GM19452 (cell line): ENCODE results near the gene AATK.
"Not testable (repeated sequence)": the region's sequence is repeated elsewhere in the genome, so short reads cannot be mapped to it uniquely, and the experiment has no call there.

Source experiments
- ATAC-seq: cut with Tn5 transposase; IDR thresholded peaks from one replicate; pipeline ENCODE4 v1.9.1; 2021; ENCODE audit not compliant: unreplicated experiment

Gene AATK

GRCh38 chr17:81148986-81149533, 17.0 kb downstream of the AATK start:
- ATAC-seq = no peak

GRCh38 chr17:81148571-81148970, 17.4 kb downstream of the AATK start:
- no peak for ATAC-seq

- ATAC-seq = no peak
These were observed 18.3 kb downstream of the AATK start for GRCh38 chr17:81147701-81148100.

DNA sequence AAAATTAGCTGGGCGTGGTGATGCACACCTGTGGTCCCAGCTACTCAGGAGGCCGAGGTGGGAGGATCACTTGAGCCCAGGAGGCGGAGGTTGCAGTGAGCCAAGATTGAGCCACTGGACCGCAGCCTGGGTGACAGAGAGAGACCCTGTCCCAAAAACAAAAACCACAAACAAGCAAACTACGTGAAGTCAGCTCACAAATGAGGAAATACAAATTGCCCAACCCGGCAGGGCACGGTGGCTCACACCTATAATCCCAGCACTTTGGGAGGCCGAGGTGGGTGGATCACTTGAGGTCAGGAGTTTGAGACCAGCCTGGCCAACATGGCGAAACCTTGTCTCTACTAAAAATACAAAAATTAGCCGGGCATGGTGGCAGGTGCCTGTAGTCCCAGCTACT, 19.8 kb downstream of the AATK start:
- not testable (repeated sequence) for ATAC-seq

DNA sequence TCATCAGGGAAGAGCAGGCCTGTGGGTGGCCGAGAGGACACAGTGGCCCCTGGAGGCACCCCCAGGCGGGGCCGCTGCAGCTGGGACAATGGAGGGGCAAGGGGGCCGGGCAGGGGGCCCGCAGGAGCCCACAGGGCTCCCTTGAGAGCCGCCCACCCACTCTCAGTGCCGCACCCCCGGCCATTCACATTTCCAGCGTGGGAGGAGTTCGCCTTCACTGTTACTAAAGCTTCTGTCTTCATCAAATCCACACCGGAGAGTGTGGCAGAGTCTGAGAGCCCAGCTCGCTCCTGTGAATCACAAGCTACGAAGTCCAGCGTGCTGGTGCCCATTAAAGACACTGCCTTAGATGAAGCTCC, 21.6 kb downstream of the AATK start:
- no peak for ATAC-seq

- no peak for ATAC-seq
These were observed 22.2 kb downstream of the AATK start for GRCh38 chr17:81143717-81144422.

- ATAC-seq = no peak
These were observed 22.9 kb downstream of the AATK start for GRCh38 chr17:81143200-81143527.

DNA sequence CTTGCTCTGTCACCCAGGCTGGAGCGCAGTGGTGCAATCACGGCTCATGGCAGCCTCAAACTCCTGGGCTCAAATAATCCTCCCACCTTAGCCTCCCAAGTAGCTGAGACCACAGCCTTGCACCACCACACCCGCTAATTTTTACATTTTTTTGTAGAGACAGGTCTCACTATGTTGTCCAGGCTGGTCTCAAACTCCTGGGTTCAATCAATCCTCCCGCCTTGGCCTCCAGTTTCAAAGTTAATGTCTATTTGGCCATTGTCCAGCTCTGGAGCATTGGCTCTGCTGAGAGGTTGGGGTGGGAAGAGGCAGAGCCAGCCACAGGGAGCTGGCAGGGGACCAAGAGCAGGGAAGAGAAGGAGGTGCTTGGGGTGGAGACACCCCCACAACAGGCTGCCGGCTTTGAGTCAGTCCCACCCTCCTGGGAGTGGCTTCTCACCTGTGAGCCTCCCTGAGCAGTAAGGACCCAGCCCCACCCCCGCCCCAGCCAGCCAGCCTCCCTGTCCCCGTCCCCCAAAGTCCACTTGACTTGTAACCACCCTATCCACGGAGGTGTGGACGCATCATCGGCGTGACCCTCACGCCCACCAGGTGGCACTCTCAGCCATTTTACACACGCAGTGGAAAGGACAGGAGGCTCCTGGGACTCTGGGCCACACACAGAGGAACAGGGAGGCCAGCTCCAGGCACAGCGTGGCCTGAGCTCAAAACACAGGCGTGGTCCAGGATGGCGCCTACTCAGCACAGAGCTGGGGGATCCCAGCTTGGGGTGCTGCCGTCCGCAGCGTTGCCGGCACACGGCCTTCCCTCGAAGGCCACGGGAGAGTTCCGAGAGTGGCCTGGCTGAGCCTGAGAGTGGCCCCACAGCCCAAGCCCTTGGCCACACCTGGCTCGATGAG, 23.5 kb downstream of the AATK start:
- no peak for ATAC-seq

DNA sequence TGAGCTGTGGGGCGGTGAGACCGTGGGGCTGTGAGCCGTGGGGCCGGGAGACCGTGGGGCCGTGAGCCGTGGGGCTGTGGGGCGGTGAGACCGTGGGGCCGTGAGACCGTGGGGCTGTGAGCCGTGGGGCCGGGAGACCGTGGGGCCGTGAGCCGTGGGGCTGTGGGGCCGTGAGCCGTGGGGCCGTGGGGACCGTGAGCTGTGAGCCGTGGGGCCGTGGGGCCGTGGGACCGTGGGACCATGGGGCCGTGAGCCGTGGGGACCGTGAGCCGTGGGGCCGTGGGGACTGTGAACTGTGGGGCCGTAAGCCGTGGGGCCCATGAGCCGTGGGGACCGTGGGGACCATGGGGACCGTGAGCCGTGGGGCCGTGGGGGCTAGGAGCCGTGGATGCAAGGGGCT, 25.3 kb downstream of the AATK start:
- no peak for ATAC-seq

DNA sequence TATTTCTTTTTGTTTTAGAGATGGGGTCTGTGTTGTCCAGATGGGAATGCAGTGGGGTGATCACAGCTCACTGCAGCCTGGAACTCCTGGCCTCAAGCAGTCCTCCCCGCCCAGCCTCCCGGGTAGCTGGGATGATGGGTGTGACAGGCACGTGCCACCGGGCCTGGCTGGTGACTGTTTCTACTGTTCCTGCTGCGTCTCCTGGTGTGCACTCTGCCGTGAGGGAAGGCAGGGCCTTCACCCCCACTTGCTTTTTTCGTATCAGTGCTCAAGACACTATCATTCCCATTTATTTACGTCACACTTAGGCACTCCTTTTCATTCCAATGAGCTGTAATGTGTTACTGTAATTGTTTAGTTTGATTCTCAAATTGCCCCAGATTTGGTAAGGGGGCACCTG, 26.0 kb downstream of the AATK start:
- ATAC-seq = no peak

DNA sequence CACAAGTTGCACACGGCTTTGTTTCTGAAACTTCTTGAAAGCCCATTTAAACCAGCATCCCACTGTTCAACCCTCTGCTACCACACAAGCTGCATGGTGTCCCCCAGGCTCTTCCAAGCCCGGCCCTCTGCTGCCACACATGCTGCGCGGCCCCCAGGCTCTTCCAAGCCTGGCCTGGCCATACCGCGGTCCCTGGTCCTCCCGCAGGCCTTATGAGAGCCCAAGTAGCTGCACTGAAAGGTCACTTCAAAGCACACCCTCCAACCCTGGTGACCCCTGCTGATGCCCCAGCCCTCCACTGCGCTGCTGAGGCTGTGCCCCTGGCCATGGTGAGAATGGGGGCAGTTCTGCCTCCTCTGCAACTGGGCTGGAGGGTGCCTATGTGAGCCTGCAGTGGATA, 26.6 kb downstream of the AATK start:
- no peak for ATAC-seq

DNA sequence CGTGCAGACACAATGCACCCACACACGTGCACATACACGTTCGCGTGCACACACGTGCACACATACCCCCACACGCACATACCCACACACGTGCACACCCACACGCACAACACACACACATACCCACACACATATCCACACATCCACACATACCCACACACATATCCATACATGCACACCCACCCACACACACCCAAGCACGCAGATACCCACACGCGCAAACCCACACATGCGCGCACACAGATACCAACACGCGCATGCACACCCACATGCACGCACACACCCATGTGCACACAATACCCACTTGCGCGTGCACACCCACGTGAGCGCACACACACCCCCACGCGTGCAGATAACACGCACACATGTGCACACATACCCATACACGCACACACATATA, 27.5 kb downstream of the AATK start:
- ATAC-seq = no peak

- no peak for ATAC-seq
These were observed 27.9 kb downstream of the AATK start for GRCh38 chr17:81138083-81138482.

DNA sequence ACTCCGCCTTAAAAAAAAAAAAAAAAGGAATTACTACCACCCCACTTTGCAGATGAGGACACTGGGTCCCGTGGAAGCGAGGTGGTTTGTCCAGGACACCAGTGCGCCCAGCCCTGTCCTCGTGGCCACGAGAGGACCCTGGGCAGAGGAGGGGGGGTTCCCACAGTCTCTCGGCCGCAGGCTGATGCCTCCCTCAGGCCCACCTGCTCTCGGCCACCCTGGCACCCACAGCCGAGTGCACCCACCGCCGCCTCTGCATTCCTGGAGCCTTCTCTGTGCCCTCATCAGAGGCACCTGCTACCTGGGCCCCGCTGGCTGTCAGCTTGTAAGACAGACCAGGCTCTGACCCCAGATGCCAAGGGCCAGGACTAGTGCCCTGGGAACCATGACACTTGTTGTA, 28.8 kb downstream of the AATK start:
- ATAC-seq = no peak

- no peak for ATAC-seq
These were observed 29.7 kb downstream of the AATK start for GRCh38 chr17:81136366-81136765.

- no peak for ATAC-seq
These were observed 30.3 kb downstream of the AATK start for GRCh38 chr17:81135505-81136278.

- no peak for ATAC-seq
These were observed 31.8 kb downstream of the AATK start for GRCh38 chr17:81134064-81134781.

GRCh38 chr17:81132770-81133723, 33.0 kb downstream of the AATK start:
- ATAC-seq = no peak

- ATAC-seq = no peak
These were observed 33.9 kb downstream of the AATK start for GRCh38 chr17:81132197-81132540.
